SK-N-SH treated with all-trans-retinoic acid at 6 μM for 48 hours (cell line): ENCODE measurements around the gene CCDC81.

ENCODE experiments used
- ESRRG ChIP-seq: fragments of 250-450 bp; sonication (Bioruptor Pico); IDR thresholded peaks from 2 replicates; pipeline ENCODE4 v1.6.1; 2021; ENCODE audit warnings: mild to moderate bottlenecking
- PPARA ChIP-seq: fragments of 250-450 bp; sonication (Bioruptor Pico); IDR thresholded peaks from 2 replicates; pipeline ENCODE4 v1.5.0; 2020; ENCODE audit warnings: mild to moderate bottlenecking, borderline replicate concordance
- TOX ChIP-seq: fragments of 250-450 bp; sonication (Bioruptor Pico); IDR thresholded peaks from 2 replicates; pipeline ENCODE4 v1.8.0; 2021; ENCODE audit warnings: mild to moderate bottlenecking, moderate library complexity, borderline replicate concordance
- ZFP3 ChIP-seq: fragments of 250-450 bp; sonication (Bioruptor Pico); IDR thresholded peaks from 2 replicates; pipeline ENCODE4 v1.5.0; 2020; ENCODE audit warnings: mild to moderate bottlenecking, moderate library complexity
- ZNF70 ChIP-seq: fragments of 450-650 bp; formaldehyde crosslinking; IDR thresholded peaks from 2 replicates; pipeline ENCODE4 v1.5.0; 2020; ENCODE audit warnings: mild to moderate bottlenecking, moderate library complexity
- TF ChIP-seq, protein P1 (sequence below): fragments of 250-450 bp; sonication (Bioruptor Pico); IDR thresholded peaks from 2 replicates; pipeline ENCODE4 v1.5.1; 2020; ENCODE audit warnings: low read depth, mild to moderate bottlenecking, moderate library complexity
- TF ChIP-seq, protein P2 (sequence below): fragments of 250-450 bp; sonication (Bioruptor Pico); IDR thresholded peaks from 2 replicates; pipeline ENCODE4 v1.8.0; 2020; ENCODE audit warnings: mild to moderate bottlenecking, moderate library complexity, borderline replicate concordance
- TF ChIP-seq, protein P3 (sequence below): fragments of 250-450 bp; sonication (Bioruptor Pico); IDR thresholded peaks from 2 replicates; pipeline ENCODE4 v1.5.0; 2020; ENCODE audit warnings: mild to moderate bottlenecking, moderate library complexity

DNA sequence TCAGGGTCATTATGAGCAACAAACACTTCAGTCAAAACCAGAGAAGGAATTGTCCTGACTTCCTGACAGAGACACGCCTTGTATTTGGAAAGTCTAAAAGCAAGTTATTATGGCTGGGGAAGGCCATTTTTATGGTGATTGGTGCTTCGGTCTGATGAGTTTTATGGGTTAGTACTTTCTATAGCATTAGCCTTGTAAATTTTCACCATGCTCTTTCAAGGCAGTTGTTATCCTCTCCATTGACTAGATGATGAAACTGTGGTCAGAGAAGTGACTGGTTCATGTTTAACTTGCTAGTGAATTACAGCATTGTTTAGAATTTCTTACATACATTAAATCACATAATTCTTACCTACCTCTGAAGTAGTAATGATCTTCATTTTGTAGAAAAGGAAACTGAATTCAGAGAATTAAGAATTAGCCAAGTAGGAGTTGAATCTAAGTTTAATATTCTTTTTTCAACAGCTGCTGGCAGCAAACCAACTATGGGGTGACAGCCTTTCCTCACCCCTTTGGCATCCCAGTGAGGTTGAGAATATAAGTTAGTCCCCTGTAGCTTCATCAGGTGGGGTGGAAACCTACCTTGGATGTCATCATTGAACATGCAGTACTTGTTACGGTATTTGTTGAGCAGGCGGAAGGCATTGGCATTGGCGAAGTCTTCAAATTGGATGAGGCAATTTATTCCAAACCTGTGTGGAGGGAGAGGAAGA lies 90.0 kb downstream of the CCDC81 start:
- TF ChIP-seq ZFP3 (no peak), PPARA (no peak), ESRRG (CRISPR knock-in tag) (no peak), ZNF70 (no peak), TOX (CRISPR knock-in tag) (no peak)
- TF ChIP-seq, protein P1, sequence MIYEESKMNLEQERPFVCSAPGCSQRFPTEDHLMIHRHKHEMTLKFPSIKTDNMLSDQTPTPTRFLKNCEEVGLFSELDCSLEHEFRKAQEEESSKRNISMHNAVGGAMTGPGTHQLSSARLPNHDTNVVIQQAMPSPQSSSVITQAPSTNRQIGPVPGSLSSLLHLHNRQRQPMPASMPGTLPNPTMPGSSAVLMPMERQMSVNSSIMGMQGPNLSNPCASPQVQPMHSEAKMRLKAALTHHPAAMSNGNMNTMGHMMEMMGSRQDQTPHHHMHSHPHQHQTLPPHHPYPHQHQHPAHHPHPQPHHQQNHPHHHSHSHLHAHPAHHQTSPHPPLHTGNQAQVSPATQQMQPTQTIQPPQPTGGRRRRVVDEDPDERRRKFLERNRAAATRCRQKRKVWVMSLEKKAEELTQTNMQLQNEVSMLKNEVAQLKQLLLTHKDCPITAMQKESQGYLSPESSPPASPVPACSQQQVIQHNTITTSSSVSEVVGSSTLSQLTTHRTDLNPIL (CRISPR knock-in tag), result no peak
- TF ChIP-seq, protein P2, sequence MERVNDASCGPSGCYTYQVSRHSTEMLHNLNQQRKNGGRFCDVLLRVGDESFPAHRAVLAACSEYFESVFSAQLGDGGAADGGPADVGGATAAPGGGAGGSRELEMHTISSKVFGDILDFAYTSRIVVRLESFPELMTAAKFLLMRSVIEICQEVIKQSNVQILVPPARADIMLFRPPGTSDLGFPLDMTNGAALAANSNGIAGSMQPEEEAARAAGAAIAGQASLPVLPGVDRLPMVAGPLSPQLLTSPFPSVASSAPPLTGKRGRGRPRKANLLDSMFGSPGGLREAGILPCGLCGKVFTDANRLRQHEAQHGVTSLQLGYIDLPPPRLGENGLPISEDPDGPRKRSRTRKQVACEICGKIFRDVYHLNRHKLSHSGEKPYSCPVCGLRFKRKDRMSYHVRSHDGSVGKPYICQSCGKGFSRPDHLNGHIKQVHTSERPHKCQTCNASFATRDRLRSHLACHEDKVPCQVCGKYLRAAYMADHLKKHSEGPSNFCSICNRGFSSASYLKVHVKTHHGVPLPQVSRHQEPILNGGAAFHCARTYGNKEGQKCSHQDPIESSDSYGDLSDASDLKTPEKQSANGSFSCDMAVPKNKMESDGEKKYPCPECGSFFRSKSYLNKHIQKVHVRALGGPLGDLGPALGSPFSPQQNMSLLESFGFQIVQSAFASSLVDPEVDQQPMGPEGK, result no peak
- TF ChIP-seq, protein P3, sequence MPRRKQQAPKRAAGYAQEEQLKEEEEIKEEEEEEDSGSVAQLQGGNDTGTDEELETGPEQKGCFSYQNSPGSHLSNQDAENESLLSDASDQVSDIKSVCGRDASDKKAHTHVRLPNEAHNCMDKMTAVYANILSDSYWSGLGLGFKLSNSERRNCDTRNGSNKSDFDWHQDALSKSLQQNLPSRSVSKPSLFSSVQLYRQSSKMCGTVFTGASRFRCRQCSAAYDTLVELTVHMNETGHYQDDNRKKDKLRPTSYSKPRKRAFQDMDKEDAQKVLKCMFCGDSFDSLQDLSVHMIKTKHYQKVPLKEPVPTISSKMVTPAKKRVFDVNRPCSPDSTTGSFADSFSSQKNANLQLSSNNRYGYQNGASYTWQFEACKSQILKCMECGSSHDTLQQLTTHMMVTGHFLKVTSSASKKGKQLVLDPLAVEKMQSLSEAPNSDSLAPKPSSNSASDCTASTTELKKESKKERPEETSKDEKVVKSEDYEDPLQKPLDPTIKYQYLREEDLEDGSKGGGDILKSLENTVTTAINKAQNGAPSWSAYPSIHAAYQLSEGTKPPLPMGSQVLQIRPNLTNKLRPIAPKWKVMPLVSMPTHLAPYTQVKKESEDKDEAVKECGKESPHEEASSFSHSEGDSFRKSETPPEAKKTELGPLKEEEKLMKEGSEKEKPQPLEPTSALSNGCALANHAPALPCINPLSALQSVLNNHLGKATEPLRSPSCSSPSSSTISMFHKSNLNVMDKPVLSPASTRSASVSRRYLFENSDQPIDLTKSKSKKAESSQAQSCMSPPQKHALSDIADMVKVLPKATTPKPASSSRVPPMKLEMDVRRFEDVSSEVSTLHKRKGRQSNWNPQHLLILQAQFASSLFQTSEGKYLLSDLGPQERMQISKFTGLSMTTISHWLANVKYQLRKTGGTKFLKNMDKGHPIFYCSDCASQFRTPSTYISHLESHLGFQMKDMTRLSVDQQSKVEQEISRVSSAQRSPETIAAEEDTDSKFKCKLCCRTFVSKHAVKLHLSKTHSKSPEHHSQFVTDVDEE, result no peak
